SK-N-SH treated with all-trans-retinoic acid at 6 μM for 48 hours (cell line): ENCODE measurements around the gene TULP1.

ENCODE experiments used
- ARNTL ChIP-seq: fragments of 450-650 bp; formaldehyde crosslinking; IDR thresholded peaks from 2 replicates; pipeline ENCODE4 v1.5.0; 2020; ENCODE audit warnings: low read depth, mild to moderate bottlenecking, moderate library complexity, borderline replicate concordance
- BACH2 ChIP-seq: fragments of 250-450 bp; sonication (Bioruptor Pico); IDR thresholded peaks from 2 replicates; pipeline ENCODE4 v1.9.0; 2021; ENCODE audit warnings: mild to moderate bottlenecking, borderline replicate concordance
- CSDC2 ChIP-seq: fragments of 250-450 bp; sonication (Bioruptor Pico); IDR thresholded peaks from 2 replicates; pipeline ENCODE4 v1.5.0; 2020; ENCODE audit warnings: mild to moderate bottlenecking, moderate library complexity
- TCF4 ChIP-seq: fragments of 250-450 bp; sonication (Bioruptor Pico); IDR thresholded peaks from 2 replicates; pipeline ENCODE4 v1.8.0; 2021; ENCODE audit warnings: mild to moderate bottlenecking, moderate library complexity, borderline replicate concordance
- ZC3H10 ChIP-seq: fragments of 250-450 bp; sonication (Bioruptor Pico); IDR thresholded peaks from 2 replicates; pipeline ENCODE4 v1.5.1; 2021; ENCODE audit warnings: mild to moderate bottlenecking, moderate library complexity
- ZFP30 ChIP-seq: fragments of 450-650 bp; formaldehyde crosslinking; IDR thresholded peaks from 2 replicates; pipeline ENCODE4 v1.5.0; 2022; ENCODE audit warnings: mild to moderate bottlenecking, moderate library complexity
- TF ChIP-seq, protein P1 (sequence below): fragments of 250-450 bp; sonication (Bioruptor Pico); IDR thresholded peaks from 2 replicates; pipeline ENCODE4 v1.8.0; 2020; ENCODE audit warnings: mild to moderate bottlenecking, moderate library complexity, borderline replicate concordance

DNA sequence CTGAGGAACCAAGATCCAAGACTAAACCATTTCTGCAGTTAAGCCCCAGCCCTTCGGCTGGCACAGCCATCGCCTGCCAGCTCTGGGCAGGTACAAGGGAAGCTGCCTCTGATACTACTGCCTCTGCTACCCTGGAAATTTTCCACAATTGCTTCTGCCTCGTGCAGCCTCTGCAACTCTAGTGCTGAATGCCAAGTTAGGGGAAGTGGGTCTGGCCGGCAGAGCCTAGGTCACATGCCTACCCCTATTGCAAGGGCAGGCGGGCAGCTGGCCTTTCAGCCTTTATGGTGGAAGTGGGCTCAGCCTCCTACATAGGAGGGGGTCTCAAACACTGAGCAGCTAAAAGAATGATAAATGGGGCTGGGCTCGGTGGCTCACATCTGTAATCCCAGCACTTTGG, 44.5 kb upstream of the TULP1 start:
- no peak for TF ChIP-seq ZC3H10
- TF ChIP-seq, protein P1, sequence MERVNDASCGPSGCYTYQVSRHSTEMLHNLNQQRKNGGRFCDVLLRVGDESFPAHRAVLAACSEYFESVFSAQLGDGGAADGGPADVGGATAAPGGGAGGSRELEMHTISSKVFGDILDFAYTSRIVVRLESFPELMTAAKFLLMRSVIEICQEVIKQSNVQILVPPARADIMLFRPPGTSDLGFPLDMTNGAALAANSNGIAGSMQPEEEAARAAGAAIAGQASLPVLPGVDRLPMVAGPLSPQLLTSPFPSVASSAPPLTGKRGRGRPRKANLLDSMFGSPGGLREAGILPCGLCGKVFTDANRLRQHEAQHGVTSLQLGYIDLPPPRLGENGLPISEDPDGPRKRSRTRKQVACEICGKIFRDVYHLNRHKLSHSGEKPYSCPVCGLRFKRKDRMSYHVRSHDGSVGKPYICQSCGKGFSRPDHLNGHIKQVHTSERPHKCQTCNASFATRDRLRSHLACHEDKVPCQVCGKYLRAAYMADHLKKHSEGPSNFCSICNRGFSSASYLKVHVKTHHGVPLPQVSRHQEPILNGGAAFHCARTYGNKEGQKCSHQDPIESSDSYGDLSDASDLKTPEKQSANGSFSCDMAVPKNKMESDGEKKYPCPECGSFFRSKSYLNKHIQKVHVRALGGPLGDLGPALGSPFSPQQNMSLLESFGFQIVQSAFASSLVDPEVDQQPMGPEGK (CRISPR knock-in tag) = no peak
- no peak for TF ChIP-seq ARNTL
- no peak for TF ChIP-seq CSDC2 (CRISPR knock-in tag)
- TF ChIP-seq ZFP30 (CRISPR knock-in tag) = no peak
- no peak for TF ChIP-seq BACH2 (CRISPR knock-in tag)
- no peak for TF ChIP-seq TCF4
